ENCODE measurements around the gene SH3RF3.

- TF ChIP-seq CTCF (conservative IDR thresholded peaks at IDR 0.05 in 1 of 2, IDR thresholded peaks at IDR 0.05 in 1 of 2; ENCODE audit: low read depth in 1 of 2, low read length in 2 of 2) (no peak), EZH2 (IDR thresholded peaks at IDR 0.05; ENCODE audit: low read length, missing control alignments) (no peak)
Measured at GRCh38 chr2:109137616-109138015, 8.6 kb downstream of the SH3RF3 start.

All from fibroblast of lung (primary cell).